GM12874 (cell line): ENCODE measurements around the gene SLC44A3.

Experiments
- CTCF ChIP-seq: IDR thresholded peaks from 2 replicates; pipeline ENCODE4 v1.5.1; 2011; ENCODE audit warnings: low read depth, mild to moderate bottlenecking, control low read depth, low read length, moderate library complexity; ENCODE audit not compliant: insufficient read depth

SLC44A3 gene

GRCh38 chr1:94778808-94779207 lies 41.3 kb upstream of the SLC44A3 start:
- TF ChIP-seq CTCF = no peak

- no peak for TF ChIP-seq CTCF
These were observed 36.6 kb upstream of the SLC44A3 start for GRCh38 chr1:94783342-94784189.

GRCh38 chr1:94784190-94784515 lies 36.0 kb upstream of the SLC44A3 start:
- no peak for TF ChIP-seq CTCF

GRCh38 chr1:94787691-94788090 lies 32.5 kb upstream of the SLC44A3 start:
- no peak for TF ChIP-seq CTCF

- TF ChIP-seq CTCF = no peak
These were observed 29.9 kb upstream of the SLC44A3 start for GRCh38 chr1:94790246-94790645.

- no peak for TF ChIP-seq CTCF
These were observed 29.5 kb upstream of the SLC44A3 start for GRCh38 chr1:94790670-94791069.

GRCh38 chr1:94792473-94793295 lies 27.5 kb upstream of the SLC44A3 start:
- peak; percentile 36 for TF ChIP-seq CTCF
